Smooth muscle cell (in vitro differentiated cells): ENCODE results near the gene NFATC1. TPM values are rescaled to one million over a fixed set of nuclear protein-coding genes. Genes with fewer than 3 reads are reported as not detected.

Source experiments
- DNase-seq: peaks from one replicate; lab custom pipeline; 2025; ENCODE audit not compliant: unreplicated experiment; lab: John Stamatoyannopoulos, UW
- H2AFZ ChIP-seq: fragments of 200-600 bp; sonication (generic); 2 replicates; pipeline ENCODE4 v1.6.0; 2016; ENCODE audit warnings: antibody characterized with exemption, low read depth, mild to moderate bottlenecking
- H3F3A ChIP-seq: fragments of 200-600 bp; sonication (generic); 2 replicates; pipeline ENCODE4 v1.6.0; 2017; ENCODE audit warnings: antibody characterized with exemption, low read depth
- H3K27ac ChIP-seq: fragments of 200-600 bp; sonication (generic); 2 replicates; pipeline ENCODE4 v1.5.1; 2016; ENCODE audit warnings: low read depth, mild to moderate bottlenecking
- H3K27me3 ChIP-seq: fragments of 200-600 bp; sonication (generic); 2 replicates; pipeline ENCODE4 v1.6.1; 2016; ENCODE audit warnings: low read depth, mild to moderate bottlenecking
- H3K36me3 ChIP-seq: fragments of 200-600 bp; sonication (generic); 2 replicates; pipeline ENCODE4 v1.5.1; 2016; ENCODE audit warnings: low read depth
- H3K4me1 ChIP-seq: fragments of 200-600 bp; sonication (generic); 2 replicates; pipeline ENCODE4 v1.5.1; 2016; ENCODE audit warnings: low read depth
- H3K4me2 ChIP-seq: fragments of 200-600 bp; sonication (generic); 2 replicates; pipeline ENCODE4 v1.6.0; 2016; ENCODE audit warnings: mild to moderate bottlenecking
- H3K4me3 ChIP-seq: fragments of 200-600 bp; sonication (generic); 2 replicates; pipeline ENCODE4 v1.5.1; 2016; ENCODE audit warnings: mild to moderate bottlenecking
- H3K79me2 ChIP-seq: fragments of 200-600 bp; sonication (generic); 2 replicates; pipeline ENCODE4 v1.6.0; 2016; ENCODE audit warnings: low read depth, mild to moderate bottlenecking
- H3K9ac ChIP-seq: fragments of 200-600 bp; sonication (generic); 2 replicates; pipeline ENCODE4 v1.6.0; 2016; ENCODE audit warnings: low read depth
- H3K9me3 ChIP-seq: fragments of 200-600 bp; sonication (generic); replicated peaks from 2 replicates; pipeline ENCODE4 v1.5.1; 2016; ENCODE audit warnings: low read depth
- H4K20me1 ChIP-seq: fragments of 200-600 bp; sonication (generic); 2 replicates; pipeline ENCODE4 v1.6.0; 2016; ENCODE audit warnings: low read depth
- WGBS: methylation state at CpG from one replicate; pipeline ENCODE4 v1.1.7; 2016; ENCODE audit warnings: low lambda C conversion rate; 5-methylcytosine and 5-hydroxymethylcytosine counted together
- polyA plus RNA-seq: library from polyadenylated mRNA; unstranded; fragments of >200 nt; fragmentation: Nextera tagmentation; extraction: Ambion mirVana; gene quantifications from 2 replicates; pipeline ENCODE4 v1.2.1, GENCODE V29; 2016
- total RNA-seq: library from RNA; depleted of rRNA; stranded (reverse); fragments of >200 nt; gene quantifications from 2 replicates; pipeline ENCODE4 v1.2.3, GENCODE V29; 2014
- TF ChIP-seq, protein P1 (sequence below): fragments of 200-600 bp; sonication (generic); IDR thresholded peaks from 2 replicates; pipeline ENCODE4 v1.5.1; 2017; ENCODE audit warnings: borderline replicate concordance, mild to moderate bottlenecking, antibody characterized with exemption; ENCODE audit not compliant: insufficient read depth, poor library complexity, severe bottlenecking

Gene NFATC1
- total and polyA plus RNA-seq, 2 experiments from 2014 or later, result 13.1 to 19.2 TPM

GRCh38 chr18:79457239-79457638 lies 61.5 kb downstream of the NFATC1 start:
- Histone ChIP-seq H4K20me1 (no peaks in the 10 kb centered on the region), H2AFZ (no peak overlapping the region), H3F3A (peaks cover 5% of the 10 kb centered on the region), H3K27ac (no peak overlapping the region), H3K9me3 (no peaks in the 10 kb centered on the region), H3K4me3 (no peak overlapping the region), H3K27me3 (no peaks in the 10 kb centered on the region), H3K79me2 (no peaks in the 10 kb centered on the region), H3K9ac (no peak overlapping the region), H3K4me2 (no peak overlapping the region), H3K36me3 (no peaks in the 10 kb centered on the region), H3K4me1 (no peaks in the 10 kb centered on the region)
- TF ChIP-seq, protein P1, sequence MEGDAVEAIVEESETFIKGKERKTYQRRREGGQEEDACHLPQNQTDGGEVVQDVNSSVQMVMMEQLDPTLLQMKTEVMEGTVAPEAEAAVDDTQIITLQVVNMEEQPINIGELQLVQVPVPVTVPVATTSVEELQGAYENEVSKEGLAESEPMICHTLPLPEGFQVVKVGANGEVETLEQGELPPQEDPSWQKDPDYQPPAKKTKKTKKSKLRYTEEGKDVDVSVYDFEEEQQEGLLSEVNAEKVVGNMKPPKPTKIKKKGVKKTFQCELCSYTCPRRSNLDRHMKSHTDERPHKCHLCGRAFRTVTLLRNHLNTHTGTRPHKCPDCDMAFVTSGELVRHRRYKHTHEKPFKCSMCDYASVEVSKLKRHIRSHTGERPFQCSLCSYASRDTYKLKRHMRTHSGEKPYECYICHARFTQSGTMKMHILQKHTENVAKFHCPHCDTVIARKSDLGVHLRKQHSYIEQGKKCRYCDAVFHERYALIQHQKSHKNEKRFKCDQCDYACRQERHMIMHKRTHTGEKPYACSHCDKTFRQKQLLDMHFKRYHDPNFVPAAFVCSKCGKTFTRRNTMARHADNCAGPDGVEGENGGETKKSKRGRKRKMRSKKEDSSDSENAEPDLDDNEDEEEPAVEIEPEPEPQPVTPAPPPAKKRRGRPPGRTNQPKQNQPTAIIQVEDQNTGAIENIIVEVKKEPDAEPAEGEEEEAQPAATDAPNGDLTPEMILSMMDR, result no peak
- 95% methylated on average over 12 of the region's 12 CpGs for WGBS
- DNase-seq, result no peak

- no peaks in the 10 kb centered on the region for H3K9me3 ChIP-seq
- WGBS, result 92% methylated on average over 18 of the region's 18 CpGs
These were observed 61.9 kb downstream of the NFATC1 start for GRCh38 chr18:79457652-79458051.

GRCh38 chr18:79458131-79458838 lies 62.6 kb downstream of the NFATC1 start:
- Histone ChIP-seq H3K4me1 (no peaks in the 10 kb centered on the region), H3K4me2 (peak overlapping the region; percentile 70), H4K20me1 (no peaks in the 10 kb centered on the region), H3F3A (peaks cover 5% of the 10 kb centered on the region), H3K9me3 (no peaks in the 10 kb centered on the region), H3K36me3 (no peaks in the 10 kb centered on the region), H3K9ac (peak overlapping the region; percentile 63), H3K4me3 (no peak overlapping the region), H2AFZ (no peak overlapping the region), H3K27ac (peak overlapping the region; percentile 94), H3K27me3 (no peaks in the 10 kb centered on the region), H3K79me2 (no peaks in the 10 kb centered on the region)
- WGBS, result 40% methylated on average over 43 of the region's 45 CpGs
- TF ChIP-seq, protein P1, result no peak
- peak; percentile 52 for DNase-seq

More at GRCh38 chr18:79457652-79458051, 61.9 kb downstream of the NFATC1 start:
- H3K27ac ChIP-seq, result peak overlapping the region; percentile 94
- no peak overlapping the region for H3K4me3 ChIP-seq
- no peak for DNase-seq
- TF ChIP-seq, protein P1, result no peak
- H3K36me3 ChIP-seq, result no peaks in the 10 kb centered on the region
- no peaks in the 10 kb centered on the region for H4K20me1 ChIP-seq
- no peak overlapping the region for H3K4me2 ChIP-seq
- H3K27me3 ChIP-seq, result no peaks in the 10 kb centered on the region
- H2AFZ ChIP-seq, result no peak overlapping the region
- H3K9ac ChIP-seq, result no peak overlapping the region
- no peaks in the 10 kb centered on the region for H3K4me1 ChIP-seq
- H3K79me2 ChIP-seq, result no peaks in the 10 kb centered on the region
- peaks cover 5% of the 10 kb centered on the region for H3F3A ChIP-seq
